OCI-M2 (cell line): Measurements from ENCODE around the gene PPEF1.

Experiments
- DNase-seq: peaks from one replicate; lab custom pipeline; 2025; ENCODE audit not compliant: unreplicated experiment; lab: John Stamatoyannopoulos, UW

The PPEF1 gene

DNA sequence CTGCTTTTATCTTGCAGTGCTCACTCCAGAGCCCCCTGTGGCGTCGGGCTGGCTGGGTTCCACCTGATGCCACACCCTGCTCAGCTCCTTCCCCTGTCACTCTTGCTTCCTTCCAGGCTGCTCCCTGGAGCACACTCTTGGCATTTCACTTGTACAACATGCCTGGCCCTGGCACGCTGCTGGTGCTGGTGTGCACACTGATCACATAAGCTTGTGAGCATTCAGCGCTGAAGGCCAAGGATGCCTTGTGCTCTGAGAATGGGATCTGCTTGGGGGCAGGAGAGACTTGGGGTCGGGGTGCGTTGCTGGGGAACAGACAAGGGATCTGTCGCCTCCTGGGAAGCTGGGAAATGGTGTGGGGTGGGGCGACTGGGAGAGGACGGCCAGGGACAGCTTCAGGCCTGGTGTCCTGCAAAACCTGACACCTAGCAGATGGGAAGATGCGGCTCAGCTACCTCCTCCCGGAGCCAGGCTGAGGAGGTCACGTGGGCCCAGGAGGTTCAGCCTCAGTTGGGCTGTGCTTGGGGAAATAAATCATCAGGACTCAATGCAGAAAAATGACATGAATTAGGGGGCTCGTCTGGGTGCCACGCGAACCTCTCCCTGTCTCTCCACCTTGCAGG is 167.9 kb downstream of the PPEF1 start:
- DNase-seq: no peak

DNA sequence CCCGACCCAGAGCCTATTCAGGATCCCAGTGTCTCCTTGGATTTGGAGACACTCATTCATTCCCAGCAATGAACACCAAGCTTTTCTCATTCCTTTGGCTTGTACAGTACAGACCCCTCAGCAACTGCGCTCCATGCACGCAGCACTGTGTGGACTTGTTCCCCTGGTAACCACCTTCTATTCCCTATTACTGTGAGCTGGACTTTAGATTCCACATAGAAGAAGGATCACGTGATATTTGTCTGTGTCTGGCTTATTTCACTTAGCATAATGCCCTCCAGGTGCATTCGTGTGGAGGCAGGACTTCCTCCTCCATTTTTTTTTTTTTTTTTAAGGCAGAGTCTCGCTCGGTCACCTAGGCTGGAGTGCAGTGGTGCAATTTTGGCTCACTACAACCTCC is 170.0 kb downstream of the PPEF1 start:
- DNase-seq: no peak
